K562 (cell line): ENCODE measurements around the gene B3GAT2. TPM values are rescaled to one million over a fixed set of nuclear protein-coding genes. Genes with fewer than 3 reads are reported as not detected.

ENCODE experiments used
- ATAC-seq: fragments of 200-7000 bp; cut with Tn5 transposase; 3 replicates; pipeline ENCODE4 v1.9.1; 2020; ENCODE audit warnings: moderate library complexity
- BruUV-seq: library from RNA; stranded (reverse); fragments of 400-500 nt; replicated peaks from 2 replicates; lab custom pipeline; 2021; lab: Mats Ljungman, UMichigan
- CTCF ChIA-PET: fragments of 300-600 bp; formaldehyde crosslinking; extraction: SDS; loops from one replicate; lab custom pipeline; 2021; ENCODE audit warnings: low intra/inter-chr PET ratio; lab: Yijun Ruan, JAX
- POLR2A ChIA-PET: fragments of 300-600, 350-650 bp; sonication (Branson Sonifier 250); formaldehyde crosslinking; extraction: SDS; loops from one replicate; lab custom pipeline; 2021; ENCODE audit warnings: antibody characterized with exemption, inconsistent platforms; lab: Yijun Ruan, JAX
- DNase-seq, 4 experiments: peaks; one replicate each; pipeline versions ENCODE4 v3.0.0 to v3.0.0-alpha.2; 2011 to 2018; ENCODE audit warnings: low spot score in 3 of 4, mixed read lengths in 3 of 4; ENCODE audit errors: extremely low read depth in 1 of 4
- FAIRE-seq: peaks from 2 replicates; lab custom pipeline; 2011; peaks lifted over from hg19 to GRCh38; lab: Jason Lieb, UNC
- H2AFZ ChIP-seq: 2 replicates; pipeline ENCODE4 v1.6.0; 2011; ENCODE audit warnings: low read depth, low read length, control low read depth, inconsistent platforms
- H3K27ac ChIP-seq: fragments of 200-600 bp; 3 replicates; pipeline ENCODE4 v1.8.0; 2011; ENCODE audit warnings: low read depth, mild to moderate bottlenecking, control low read depth, inconsistent platforms, low read length, moderate library complexity, mixed read lengths; ENCODE audit errors: extremely low read depth
- H3K27me3 ChIP-seq, 2 experiments: fragments of 300-600 bp in 1 of 2; 2 replicates in 1 of 2; 3 replicates in 1 of 2; pipeline versions ENCODE4 v1.6.0 to v1.8.0; 2011; ENCODE audit warnings: inconsistent platforms in 2 of 2, low read length in 2 of 2, mild to moderate bottlenecking in 1 of 2, mixed read lengths in 1 of 2, moderate library complexity in 1 of 2; ENCODE audit not compliant: control insufficient read depth in 2 of 2, insufficient read depth in 2 of 2
- H3K36me3 ChIP-seq: fragments of 300-600 bp; 3 replicates; pipeline ENCODE4 v1.8.0; 2011; ENCODE audit warnings: mild to moderate bottlenecking, low read length, inconsistent platforms; ENCODE audit not compliant: control insufficient read depth, insufficient read depth
- H3K4me1 ChIP-seq, 2 experiments: fragments of 200-600 bp in 1 of 2; replicated peaks in 1 of 2; 2 replicates in 1 of 2; 3 replicates in 1 of 2; pipeline versions ENCODE4 v1.5.1 to v1.8.0; 2011; ENCODE audit warnings: inconsistent platforms in 2 of 2, low read length in 2 of 2, mild to moderate bottlenecking in 1 of 2, mixed read lengths in 1 of 2, moderate library complexity in 1 of 2; ENCODE audit not compliant: control insufficient read depth in 2 of 2, insufficient read depth in 2 of 2
- H3K4me2 ChIP-seq: 2 replicates; pipeline ENCODE4 v1.6.1; 2011; ENCODE audit warnings: low read length, control low read depth, inconsistent platforms, mixed read lengths; ENCODE audit not compliant: insufficient read depth
- H3K4me3 ChIP-seq: fragments of 200-600 bp; sonication (generic), shearing (Covaris generic); 2 replicates; pipeline ENCODE4 v1.5.1; 2016; ENCODE audit warnings: control low read depth, inconsistent platforms
- H3K79me2 ChIP-seq: fragments of 200-600 bp; 3 replicates; pipeline ENCODE4 v1.8.0; 2011; ENCODE audit warnings: low read length, inconsistent platforms; ENCODE audit not compliant: control insufficient read depth, insufficient read depth
- H3K9ac ChIP-seq, 2 experiments: 2 replicates each; pipeline versions ENCODE4 v1.6.0 to v1.6.1; 2011; ENCODE audit warnings: low read depth in 2 of 2, low read length in 2 of 2, control low read depth in 1 of 2, inconsistent platforms in 1 of 2, mild to moderate bottlenecking in 1 of 2, mixed read lengths in 1 of 2; ENCODE audit not compliant: insufficient read depth in 1 of 2
- H3K9me1 ChIP-seq: one replicate; pipeline ENCODE4 v1.6.0; 2011; ENCODE audit warnings: inconsistent platforms, mild to moderate bottlenecking, low read length, moderate library complexity; ENCODE audit not compliant: control insufficient read depth, insufficient read depth
- H3K9me3 ChIP-seq: replicated peaks from 2 replicates; pipeline ENCODE4 v1.5.1; 2011; ENCODE audit warnings: low read depth, low read length, inconsistent platforms; ENCODE audit not compliant: control insufficient read depth, insufficient read depth
- H4K20me1 ChIP-seq: replicated peaks from 2 replicates; pipeline ENCODE4 v1.6.1; 2011; ENCODE audit warnings: low read length, inconsistent platforms, mixed read lengths; ENCODE audit not compliant: control insufficient read depth, insufficient read depth
- ATF4 ChIP-seq: fragments of 450-650 bp; formaldehyde crosslinking; IDR thresholded peaks from 2 replicates; pipeline ENCODE4 v1.4.0; 2022; ENCODE audit warnings: mild to moderate bottlenecking, moderate library complexity
- DPF2 ChIP-seq: fragments of 450-650 bp; IDR thresholded peaks from 2 replicates; pipeline ENCODE4 v1.6.1; 2016
- E2F6 ChIP-seq, 2 experiments: IDR thresholded peaks; 2 replicates each; pipeline ENCODE4 v1.6.1; 2011; ENCODE audit warnings: borderline replicate concordance in 1 of 2, control low read depth in 1 of 2, low read depth in 1 of 2, low read length in 1 of 2, mild to moderate bottlenecking in 1 of 2, mixed read lengths in 1 of 2, moderate library complexity in 1 of 2; ENCODE audit not compliant: insufficient read depth in 1 of 2, insufficient read length in 1 of 2, poor library complexity in 1 of 2, severe bottlenecking in 1 of 2; ENCODE audit errors: extremely low read depth in 1 of 2
- ID3 ChIP-seq, 2 experiments: fragments of 250-450 bp in 1 of 2; fragments of 450-650 bp in 1 of 2; sonication (Bioruptor Pico) in 1 of 2; IDR thresholded peaks; 2 replicates each; pipeline versions ENCODE4 v1.6.1 to v1.8.0; 2016 to 2021; ENCODE audit warnings: mild to moderate bottlenecking in 2 of 2, moderate library complexity in 2 of 2, missing compliant biosample characterization in 1 of 2, missing genetic modification characterization in 1 of 2
- LCOR ChIP-seq: sonication (generic); formaldehyde crosslinking; IDR thresholded peaks from 2 replicates; pipeline ENCODE4 v1.8.0; 2022; ENCODE audit warnings: mild to moderate bottlenecking, missing genetic modification reagents
- MXD1 ChIP-seq: fragments of 250-450 bp; sonication (Bioruptor Pico); IDR thresholded peaks from 2 replicates; pipeline ENCODE4 v1.8.0; 2021; ENCODE audit warnings: borderline replicate concordance, mild to moderate bottlenecking, moderate library complexity; ENCODE audit not compliant: poor library complexity, severe bottlenecking
- NR2F6 ChIP-seq: fragments of 450-650 bp; formaldehyde crosslinking; IDR thresholded peaks from 2 replicates; pipeline ENCODE4 v1.4.0; 2020; ENCODE audit warnings: mild to moderate bottlenecking
- SMAD1 ChIP-seq: fragments of 150-350 bp; IDR thresholded peaks from 2 replicates; pipeline ENCODE4 v1.6.1; 2014; ENCODE audit warnings: low read length, low read depth; ENCODE audit not compliant: partially characterized antibody
- SMARCA4 ChIP-seq: fragments of 450-650 bp; IDR thresholded peaks from 2 replicates; pipeline ENCODE4 v1.6.1; 2016
- TBP ChIP-seq: optimal IDR thresholded peaks from 2 replicates; pipeline ENCODE3; 2011; ENCODE audit warnings: low read depth, low read length, improper control_type of control experiment
- WGBS: fragments of 100-300 bp; shearing (Covaris generic); methylation state at CpG from one replicate; pipeline ENCODE4 v1.1.6; 2016; ENCODE audit warnings: low coverage, mixed read lengths; ENCODE audit not compliant: insufficient coverage; ENCODE audit errors: missing lambda C conversion rate; 5-methylcytosine and 5-hydroxymethylcytosine counted together
- in situ Hi-C: fragments of 300-500 bp; cut with MboI; formaldehyde crosslinking; loops from 4 replicates; pipeline ENCODE4 v1.15.0; 2018; ENCODE audit warnings: inconsistent platforms, mixed read lengths
- intact Hi-C: fragments of 100-400 bp; cut with micrococcal nuclease; formaldehyde crosslinking; loops from 2 replicates; pipeline ENCODE4 v1.14.2; 2022
- polyA plus RNA-seq, 8 experiments: library from polyadenylated mRNA; depleted of rRNA in 4 of 8; stranded (reverse) in 5 of 8; unstranded in 3 of 8; fragments of >200 nt; fragmentation: Nextera tagmentation in 2 of 8; fragmentation: Illumina TruSeq in 1 of 8; extraction: Ambion mirVana in 2 of 8; extraction: Trizol in 1 of 8; gene quantifications; 2 replicates each; pipeline versions ENCODE4 v1.2.1 to v1.2.3, GENCODE V29; 2011 to 2014; ENCODE audit warnings: inconsistent platforms in 1 of 8, missing spikeins in 1 of 8
- total RNA-seq, 7 experiments: library from RNA; depleted of rRNA in 6 of 7; stranded (reverse); fragments of >200 nt in 6 of 7; fragmentation: Illumina TruSeq in 2 of 7; extraction: Trizol in 2 of 7; gene quantifications; 2 replicates each; pipeline versions ENCODE4 v1.2.1 to v1.2.3, GENCODE V29; 2011 to 2021; ENCODE audit warnings: low replicate concordance in 1 of 7

B3GAT2 gene
- total and polyA plus RNA-seq, 9 of the 15 experiments (the other 6 are each of a cell fraction or from before 2014, with no cell fraction given), result 0.01 to 0.43 (median 0.04) TPM; not detected in 4

- TF ChIP-seq E2F6 (IDR thresholded peaks at IDR 0.05; ENCODE audit: borderline replicate concordance in 1 of 2, extremely low read depth in 1 of 2, insufficient read depth in 1 of 2, insufficient read length in 1 of 2, low read depth in 1 of 2, low read length in 1 of 2, poor library complexity in 1 of 2, severe bottlenecking in 1 of 2) (no peak), ATF4 (CRISPR knock-in tag) (no peak)
Observed at GRCh38 chr6:70863343-70863742, 93.5 kb downstream of the B3GAT2 start (continued).

- no peaks in the 10 kb centered on the region for H3K36me3 ChIP-seq
- FAIRE-seq, result no peak
- no TSS peak for BruUV-seq
- no peak overlapping the region for H2AFZ ChIP-seq
- H3K9me1 ChIP-seq, result no peaks in the 10 kb centered on the region
- in situ Hi-C loops (no loop called here), intact Hi-C loops (no loop called here)
- H3K27me3 ChIP-seq, result no peaks in the 10 kb centered on the region
- TF ChIP-seq DPF2 (no peak), MXD1 (CRISPR knock-in tag) (no peak), ID3 (CRISPR knock-in tag; IDR thresholded peaks at IDR 0.05) (no peak), ID3 (tag; IDR thresholded peaks at IDR 0.05) (no peak), NR2F6 (CRISPR knock-in tag) (no peak), LCOR (CRISPR knock-in tag) (no peak), SMAD1 (no peak), SMARCA4 (no peak), TBP (no peak)
- ATAC-seq, result no peak
- H3K9me3 ChIP-seq, result no peaks in the 10 kb centered on the region
- H3K9ac ChIP-seq, result no peak overlapping the region
- ChIA-PET CTCF (no interaction called here), POLR2A (no interaction called here)
- H3K27ac ChIP-seq, result no peak overlapping the region
- no peaks in the 10 kb centered on the region for H3K79me2 ChIP-seq
- no peaks in the 10 kb centered on the region for H3K4me1 ChIP-seq
- DNase-seq, result no peak
- 11% methylated on average over 1 of the region's 1 CpG for WGBS
- no peak overlapping the region for H3K4me2 ChIP-seq
- no peaks in the 10 kb centered on the region for H4K20me1 ChIP-seq
- H3K4me3 ChIP-seq, result no peak overlapping the region
Observed at GRCh38 chr6:70860920-70861319, 95.9 kb downstream of the B3GAT2 start.
